CD14-positive monocyte (primary cell): ENCODE measurements around the gene ZNF771. TPM values are rescaled to one million over a fixed set of nuclear protein-coding genes. Genes with fewer than 3 reads are reported as not detected.

ENCODE experiments used
- DNase-seq, 3 donors: peaks; one replicate each; pipeline ENCODE4 v3.0.0-alpha.2; 2011 to 2022
- H2AFZ ChIP-seq: 2 replicates; pipeline ENCODE4 v1.6.0; 2012; ENCODE audit warnings: mild to moderate bottlenecking, low read depth, low read length, inconsistent platforms; ENCODE audit not compliant: insufficient read depth, poor library complexity, severe bottlenecking
- H3K27ac ChIP-seq, 2 donors: 1 replicate in 1 of 2; 2 replicates in 1 of 2; pipeline ENCODE4 v1.5.1; 2012 to 2013; ENCODE audit warnings: low read length in 2 of 2, control low read depth in 1 of 2, inconsistent platforms in 1 of 2, low read depth in 1 of 2, mild to moderate bottlenecking in 1 of 2
- H3K27me3 ChIP-seq, 2 donors: one replicate each; pipeline versions ENCODE4 v1.6.0 to v1.6.1; 2011 to 2013; ENCODE audit warnings: low read length in 2 of 2; ENCODE audit not compliant: control insufficient read depth in 2 of 2, insufficient read depth in 2 of 2
- H3K36me3 ChIP-seq, 2 donors: replicated peaks in 1 of 2; 1 replicate in 1 of 2; 2 replicates in 1 of 2; pipeline versions ENCODE4 v1.5.1 to v1.6.1; 2012 to 2013; ENCODE audit warnings: low read length in 2 of 2, control low read depth in 1 of 2, inconsistent platforms in 1 of 2, mild to moderate bottlenecking in 1 of 2; ENCODE audit not compliant: insufficient read depth in 2 of 2, control insufficient read depth in 1 of 2
- H3K4me1 ChIP-seq, 2 donors: 1 replicate in 1 of 2; 2 replicates in 1 of 2; pipeline versions ENCODE4 v1.5.1 to v1.6.1; 2012 to 2013; ENCODE audit warnings: low read length in 2 of 2, control low read depth in 1 of 2, inconsistent platforms in 1 of 2, mild to moderate bottlenecking in 1 of 2, moderate library complexity in 1 of 2; ENCODE audit not compliant: insufficient read depth in 2 of 2, control insufficient read depth in 1 of 2
- H3K4me2 ChIP-seq: replicated peaks from 2 replicates; pipeline ENCODE3; 2012; ENCODE audit warnings: low read length, moderate library complexity, mild to moderate bottlenecking; ENCODE audit not compliant: poor library complexity, severe bottlenecking; ENCODE audit errors: extremely low read depth
- H3K4me3 ChIP-seq, 3 experiments: fragments of 200-600 bp in 1 of 3; sonication (generic) in 1 of 3; replicated peaks in 1 of 3; 1 replicate in 2 of 3; 2 replicates in 1 of 3; pipeline ENCODE4 v1.5.1; 2011 to 2013; ENCODE audit warnings: low read length in 3 of 3, mild to moderate bottlenecking in 3 of 3, control low read depth in 2 of 3, low read depth in 2 of 3, inconsistent platforms in 1 of 3, moderate library complexity in 1 of 3
- H3K79me2 ChIP-seq: 2 replicates; pipeline ENCODE4 v1.6.0; 2012; ENCODE audit warnings: mild to moderate bottlenecking, control low read depth, inconsistent platforms, low read length, moderate library complexity; ENCODE audit not compliant: insufficient read depth
- H3K9ac ChIP-seq: 2 replicates; pipeline ENCODE4 v1.6.0; 2017; ENCODE audit warnings: low read length, mild to moderate bottlenecking; ENCODE audit not compliant: insufficient read depth, poor library complexity, severe bottlenecking
- H3K9me3 ChIP-seq, 2 donors: replicated peaks in 1 of 2; 1 replicate in 1 of 2; 2 replicates in 1 of 2; pipeline versions ENCODE4 v1.5.1 to v1.6.1; 2012 to 2013; ENCODE audit warnings: low read length in 2 of 2, control low read depth in 1 of 2; ENCODE audit not compliant: control insufficient read depth in 1 of 2, insufficient read depth in 1 of 2
- H4K20me1 ChIP-seq: 2 replicates; pipeline ENCODE4 v1.6.0; 2012; ENCODE audit warnings: mild to moderate bottlenecking, low read length, control low read depth, moderate library complexity; ENCODE audit not compliant: insufficient read depth
- H3K27ac Mint-ChIP-seq, 7 donors: one replicate each; pipeline ENCODE4 v1.8.0; 2020; ENCODE audit warnings: mild to moderate bottlenecking in 7 of 7, mixed read lengths in 7 of 7, moderate library complexity in 6 of 7, inconsistent platforms in 2 of 7
- H3K27me3 Mint-ChIP-seq, 3 donors: one replicate each; pipeline ENCODE4 v1.8.0; 2021 to 2022; ENCODE audit warnings: low read depth in 3 of 3, mild to moderate bottlenecking in 3 of 3, mixed read lengths in 3 of 3, moderate library complexity in 3 of 3, inconsistent platforms in 1 of 3
- H3K36me3 Mint-ChIP-seq, 2 donors: one replicate each; pipeline ENCODE4 v1.8.0; 2020; ENCODE audit warnings: mixed read lengths in 2 of 2, inconsistent platforms in 1 of 2, mild to moderate bottlenecking in 1 of 2
- H3K4me1 Mint-ChIP-seq: one replicate; pipeline ENCODE4 v1.8.0; 2020; ENCODE audit warnings: mild to moderate bottlenecking, mixed read lengths
- H3K4me3 Mint-ChIP-seq, 2 donors: one replicate each; pipeline ENCODE4 v1.8.0; 2020; ENCODE audit warnings: mild to moderate bottlenecking in 2 of 2, mixed read lengths in 2 of 2, moderate library complexity in 1 of 2
- H3K9me3 Mint-ChIP-seq, 7 donors: one replicate each; pipeline ENCODE4 v1.8.0; 2020 to 2022; ENCODE audit warnings: mixed read lengths in 7 of 7, mild to moderate bottlenecking in 6 of 7, moderate library complexity in 6 of 7, inconsistent platforms in 2 of 7
- whole genome bisulfite sequencing: methylation state at CpG from one replicate; pipeline ENCODE4 v1.1.5; 2013; ENCODE audit warnings: missing lambda C conversion rate; ENCODE audit not compliant: insufficient coverage; 5-methylcytosine and 5-hydroxymethylcytosine counted together
- intact Hi-C, 2 donors: fragments of 100-400 bp; cut with micrococcal nuclease; formaldehyde crosslinking; loops; one replicate each; pipeline versions ENCODE4 v1.15.0 to v1.15.1; 2023
- polyA plus RNA-seq, 3 donors: library from polyadenylated mRNA; depleted of rRNA in 1 of 3; unstranded in 2 of 3; stranded (reverse) in 1 of 3; fragments of 300-500 nt in 2 of 3; fragments of >200 nt in 1 of 3; fragmentation: Illumina TruSeq in 2 of 3; gene quantifications; 1 replicate in 2 of 3; 2 replicates in 1 of 3; pipeline ENCODE4 v1.2.3, GENCODE V29; 2012 to 2021
- TF ChIP-seq, protein P1 (sequence below): fragments of 200-600 bp; IDR thresholded peaks from one replicate; pipeline ENCODE4 v1.8.0; 2022; ENCODE audit warnings: antibody characterized with exemption, mild to moderate bottlenecking

The ZNF771 gene
- polyA plus RNA-seq, 3 donors, result 0.39 to 0.68 (median 0.51) TPM

DNA sequence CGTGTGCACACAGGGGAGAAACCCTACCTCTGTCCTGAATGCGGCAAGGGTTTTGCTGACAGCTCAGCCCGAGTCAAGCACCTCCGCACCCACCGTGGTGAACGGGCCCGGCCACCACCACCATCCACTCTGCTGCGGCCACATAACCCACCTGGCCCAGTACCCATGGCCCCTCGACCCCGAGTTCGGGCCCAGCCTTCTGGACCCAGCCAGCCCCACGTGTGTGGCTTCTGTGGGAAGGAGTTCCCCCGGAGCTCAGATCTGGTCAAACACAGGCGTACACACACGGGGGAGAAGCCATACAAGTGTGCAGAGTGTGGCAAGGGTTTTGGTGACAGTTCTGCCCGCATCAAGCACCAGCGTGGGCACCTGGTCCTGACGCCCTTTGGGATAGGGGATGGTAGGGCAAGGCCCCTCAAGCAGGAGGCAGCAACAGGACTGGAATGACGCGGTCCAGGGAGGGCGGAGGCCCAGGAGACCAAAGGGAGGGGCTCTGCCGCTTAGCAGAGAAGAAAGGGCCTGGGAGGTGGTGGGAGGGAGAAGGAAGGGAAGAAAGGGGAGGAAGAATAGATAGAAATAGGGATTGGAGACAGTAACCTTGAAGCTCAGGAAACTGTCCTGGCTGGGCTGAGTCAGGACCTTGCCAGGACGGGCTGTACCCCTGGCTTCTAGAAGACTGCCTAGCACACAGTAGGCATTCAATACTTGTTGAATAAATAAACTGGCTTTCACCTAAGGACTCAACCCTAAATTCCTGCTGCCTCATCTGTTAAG lies 8.6 kb upstream of the ZNF771 start:
- no peak overlapping the region for H3K9ac ChIP-seq
- peaks cover 5 to 13% of the 10 kb centered on the region in 2 donors for H3K36me3 Mint-ChIP-seq
- H3K27me3 ChIP-seq, result no peaks in the 10 kb centered on the region
- H4K20me1 ChIP-seq, result no peaks in the 10 kb centered on the region
- H3K4me3 ChIP-seq, result no peak overlapping the region
- H3K9me3 Mint-ChIP-seq, result peaks cover 0 to 2% (median 0%) of the 10 kb centered on the region in 7 donors
- H3K79me2 ChIP-seq, result no peaks in the 10 kb centered on the region
- H3K4me2 ChIP-seq, result no peak overlapping the region
- H3K4me3 Mint-ChIP-seq, result no peak overlapping the region
- H3K36me3 ChIP-seq, result no peaks in the 10 kb centered on the region
- TF ChIP-seq, protein P1, sequence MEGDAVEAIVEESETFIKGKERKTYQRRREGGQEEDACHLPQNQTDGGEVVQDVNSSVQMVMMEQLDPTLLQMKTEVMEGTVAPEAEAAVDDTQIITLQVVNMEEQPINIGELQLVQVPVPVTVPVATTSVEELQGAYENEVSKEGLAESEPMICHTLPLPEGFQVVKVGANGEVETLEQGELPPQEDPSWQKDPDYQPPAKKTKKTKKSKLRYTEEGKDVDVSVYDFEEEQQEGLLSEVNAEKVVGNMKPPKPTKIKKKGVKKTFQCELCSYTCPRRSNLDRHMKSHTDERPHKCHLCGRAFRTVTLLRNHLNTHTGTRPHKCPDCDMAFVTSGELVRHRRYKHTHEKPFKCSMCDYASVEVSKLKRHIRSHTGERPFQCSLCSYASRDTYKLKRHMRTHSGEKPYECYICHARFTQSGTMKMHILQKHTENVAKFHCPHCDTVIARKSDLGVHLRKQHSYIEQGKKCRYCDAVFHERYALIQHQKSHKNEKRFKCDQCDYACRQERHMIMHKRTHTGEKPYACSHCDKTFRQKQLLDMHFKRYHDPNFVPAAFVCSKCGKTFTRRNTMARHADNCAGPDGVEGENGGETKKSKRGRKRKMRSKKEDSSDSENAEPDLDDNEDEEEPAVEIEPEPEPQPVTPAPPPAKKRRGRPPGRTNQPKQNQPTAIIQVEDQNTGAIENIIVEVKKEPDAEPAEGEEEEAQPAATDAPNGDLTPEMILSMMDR, result no peak
- no peak overlapping the region for H2AFZ ChIP-seq
- DNase-seq, result no peak
- H3K9me3 ChIP-seq, result no peaks in the 10 kb centered on the region
- no peak overlapping the region for H3K27ac ChIP-seq
- H3K4me1 ChIP-seq, result peaks cover 27 to 41% of the 10 kb centered on the region in 2 donors
- WGBS, result 89% methylated on average over 15 of the region's 23 CpGs
- intact Hi-C loops, result no loop called here
- peaks cover 45% of the 10 kb centered on the region for H3K4me1 Mint-ChIP-seq
- H3K27ac Mint-ChIP-seq, result peak overlapping the region in 1 of 7 donors; percentile 5
- H3K27me3 Mint-ChIP-seq, result peaks cover 5 to 22% (median 15%) of the 10 kb centered on the region in 3 donors

DNA sequence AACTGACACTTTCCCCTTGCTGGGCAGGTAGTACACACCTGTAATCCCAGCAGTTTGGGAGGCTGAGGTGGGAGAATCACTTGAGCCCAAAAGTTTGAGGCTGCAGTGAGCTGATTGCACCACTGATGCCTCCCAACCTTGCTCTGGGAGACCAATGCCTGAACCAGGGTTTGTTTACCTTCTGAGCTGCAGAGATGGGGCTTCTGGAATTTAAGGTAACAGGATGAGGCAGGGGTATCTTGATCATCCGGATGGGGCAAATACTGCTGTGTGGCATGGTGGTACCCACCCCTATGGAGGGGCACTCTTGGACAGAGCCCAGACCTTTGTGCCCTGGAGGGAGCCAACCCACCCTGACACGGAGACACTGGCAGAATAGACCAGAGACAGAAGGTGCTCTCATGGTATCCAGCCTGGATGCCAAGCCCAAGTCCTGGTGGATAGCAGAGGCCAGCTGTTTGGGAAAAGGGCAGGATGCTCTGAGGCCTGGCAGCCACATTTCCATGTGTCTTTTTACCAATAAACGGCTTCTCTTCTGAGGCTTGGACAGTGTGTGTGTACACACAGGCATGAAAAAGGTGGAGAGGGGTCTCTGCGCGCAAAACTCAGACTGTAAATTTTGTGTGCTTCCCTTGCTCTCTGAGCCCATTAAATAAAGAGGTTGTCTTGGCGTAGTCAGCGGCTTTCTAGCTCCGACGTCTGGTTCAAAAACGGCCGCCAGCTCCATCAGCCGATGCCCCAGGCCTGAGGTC lies 7.8 kb upstream of the ZNF771 start:
- TF ChIP-seq, protein P1, result no peak
- peak overlapping the region in 4 of 7 donors; percentile 4 to 74 (median 56) for H3K27ac Mint-ChIP-seq
- peaks cover 43% of the 10 kb centered on the region for H3K4me1 Mint-ChIP-seq
- peaks cover 2 to 18% (median 10%) of the 10 kb centered on the region in 3 donors for H3K27me3 Mint-ChIP-seq
- no peaks in the 10 kb centered on the region for H3K9me3 ChIP-seq
- no peaks in the 10 kb centered on the region for H4K20me1 ChIP-seq
- H3K4me3 ChIP-seq, result peak overlapping the region; percentile 58 to 89 (median 83)
- H3K4me2 ChIP-seq, result peak overlapping the region; percentile 84
- H3K4me3 Mint-ChIP-seq, result peak overlapping the region; percentile 92
- 15% methylated on average over 9 of the region's 12 CpGs for WGBS
- H3K27me3 ChIP-seq, result no peaks in the 10 kb centered on the region
- DNase-seq, result no peak
- no peaks in the 10 kb centered on the region for H3K79me2 ChIP-seq
- intact Hi-C loops, result loop anchor here in 1 of 2 donors (10.0 kb wide), 1 partner anchor 45 kb away; the partner anchor contains the start of gene CD2BP2
- H3K4me1 ChIP-seq, result peaks cover 28 to 39% of the 10 kb centered on the region in 2 donors
- H3K9ac ChIP-seq, result peak overlapping the region; percentile 76
- H3K27ac ChIP-seq, result no peak overlapping the region
- peaks cover 5 to 13% of the 10 kb centered on the region in 2 donors for H3K36me3 Mint-ChIP-seq
- H3K9me3 Mint-ChIP-seq, result peaks cover 0 to 2% (median 0%) of the 10 kb centered on the region in 7 donors
- no peaks in the 10 kb centered on the region for H3K36me3 ChIP-seq
- peak overlapping the region; percentile 97 for H2AFZ ChIP-seq
